ENCODE measurements around the gene CBX8. TPM values are rescaled to one million over a fixed set of nuclear protein-coding genes. Genes with fewer than 3 reads are reported as not detected.
A peak's percentile ranks its signal among the peaks of the same experiment; 100 is the strongest.

Gene CBX8
- total RNA-seq, 1 experiment from 2014 or later, result 2.0 TPM

DNA sequence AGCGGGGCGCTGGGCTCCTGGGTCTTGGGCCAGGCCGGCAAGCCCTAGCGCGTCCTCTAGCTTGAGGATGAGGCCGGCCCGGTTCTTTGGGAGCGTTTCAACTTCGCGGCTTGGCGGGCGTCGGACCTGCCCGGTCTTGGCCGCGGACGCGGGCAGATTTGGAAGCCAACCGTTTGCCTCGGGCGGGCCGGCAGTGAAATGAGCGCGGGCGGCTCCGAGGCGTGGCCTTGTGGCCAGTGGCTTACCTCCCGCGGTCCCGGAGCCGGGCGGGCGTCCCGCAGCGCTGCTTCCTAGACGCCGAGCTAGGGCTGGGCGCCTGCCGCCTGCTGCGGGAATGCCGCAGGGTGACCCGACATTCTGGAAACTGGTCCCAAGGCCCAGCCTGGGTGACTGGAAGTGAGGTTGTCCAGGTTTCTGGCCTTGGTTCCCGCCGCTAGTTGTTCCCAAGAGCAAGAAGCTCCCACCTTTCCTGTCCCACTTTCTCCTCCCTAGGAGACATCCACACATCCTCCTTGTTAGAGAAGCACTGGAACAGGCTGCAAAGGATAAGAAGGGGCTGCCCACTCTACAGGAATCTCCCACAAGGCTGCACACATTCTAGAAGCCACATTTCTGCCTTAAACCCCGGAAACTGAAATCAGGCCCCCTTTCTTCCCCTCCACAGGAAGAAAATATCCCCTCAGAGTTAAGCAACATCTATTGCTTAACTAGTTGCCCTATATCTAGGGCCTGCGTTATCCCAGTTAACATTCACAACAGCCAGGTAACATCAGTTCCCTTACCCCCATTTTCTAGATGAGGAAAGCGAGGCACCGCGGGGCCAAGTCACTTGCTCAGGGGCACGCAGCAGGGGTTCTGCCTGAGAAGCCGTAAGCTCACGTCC, 4.5 kb upstream of the CBX8 start (continued):
- TF ChIP-seq ZNF138 (CRISPR knock-in tag; conservative IDR thresholded peaks at IDR 0.05), result no peak

GRCh38 chr17:79800325-79801155, 3.7 kb upstream of the CBX8 start:
- POLR2A ChIA-PET, result interaction anchor here (0.6 to 1.8 kb wide), 4 partner anchors 10 to 54 kb away, joined by 3 to 4 read pairs (median 3); no protein-coding TSS in a partner anchor
- ATAC-seq, result peak; percentile 15
- Mint-ChIP-seq H3K36me3 (no peaks in the 10 kb centered on the region), H3K4me1 (peaks cover 57% of the 10 kb centered on the region), H3K27me3 (ENCODE audit: low read depth) (peaks cover 94% of the 10 kb centered on the region), H3K4me3 (peak overlapping the region; percentile 46), H3K9me3 (no peaks in the 10 kb centered on the region), H3K27ac (no peak overlapping the region)
- CTCF ChIA-PET, result interaction anchor here (0.9 to 9.2 kb wide), 12 partner anchors 8 to 170 kb away, joined by 3 to 119 read pairs (median 6); partner anchors contain the start of gene CBX4
- peak; percentile 77 for DNase-seq (ENCODE audit: low spot score)
- TF ChIP-seq ARID4B (CRISPR knock-in tag; IDR thresholded peaks at IDR 0.05; ENCODE audit: borderline replicate concordance) (peak; percentile 33; the same call in 1 of the 2 replicates), KAT7 (CRISPR knock-in tag; IDR thresholded peaks at IDR 0.05; ENCODE audit: borderline replicate concordance) (0 out of 2 replicates have a peak, but pooled peaks have one; percentile 46), USF2 (CRISPR knock-in tag; IDR thresholded peaks at IDR 0.05) (0 out of 2 replicates have a peak, but pooled peaks have one; percentile 7), TEAD1 (CRISPR knock-in tag; IDR thresholded peaks at IDR 0.05) (0 out of 2 replicates have a peak, but pooled peaks have one; percentile 40), FOXP1 (CRISPR knock-in tag; IDR thresholded peaks at IDR 0.05; ENCODE audit: borderline replicate concordance) (no peak), FOXK1 (CRISPR knock-in tag; IDR thresholded peaks at IDR 0.05) (peak; percentile 69; the same call in 1 of the 2 replicates), NFATC4 (CRISPR knock-in tag; IDR thresholded peaks at IDR 0.05) (no peak), ZNF263 (CRISPR knock-in tag; IDR thresholded peaks at IDR 0.05; ENCODE audit: low read depth) (0 out of 2 replicates have a peak, but pooled peaks have one; percentile 30), NR1H2 (CRISPR knock-in tag; IDR thresholded peaks at IDR 0.05) (no peak), IRF2 (CRISPR knock-in tag; IDR thresholded peaks at IDR 0.05; ENCODE audit: borderline replicate concordance, low read depth) (no peak)
- TF ChIP-seq, protein P1, sequence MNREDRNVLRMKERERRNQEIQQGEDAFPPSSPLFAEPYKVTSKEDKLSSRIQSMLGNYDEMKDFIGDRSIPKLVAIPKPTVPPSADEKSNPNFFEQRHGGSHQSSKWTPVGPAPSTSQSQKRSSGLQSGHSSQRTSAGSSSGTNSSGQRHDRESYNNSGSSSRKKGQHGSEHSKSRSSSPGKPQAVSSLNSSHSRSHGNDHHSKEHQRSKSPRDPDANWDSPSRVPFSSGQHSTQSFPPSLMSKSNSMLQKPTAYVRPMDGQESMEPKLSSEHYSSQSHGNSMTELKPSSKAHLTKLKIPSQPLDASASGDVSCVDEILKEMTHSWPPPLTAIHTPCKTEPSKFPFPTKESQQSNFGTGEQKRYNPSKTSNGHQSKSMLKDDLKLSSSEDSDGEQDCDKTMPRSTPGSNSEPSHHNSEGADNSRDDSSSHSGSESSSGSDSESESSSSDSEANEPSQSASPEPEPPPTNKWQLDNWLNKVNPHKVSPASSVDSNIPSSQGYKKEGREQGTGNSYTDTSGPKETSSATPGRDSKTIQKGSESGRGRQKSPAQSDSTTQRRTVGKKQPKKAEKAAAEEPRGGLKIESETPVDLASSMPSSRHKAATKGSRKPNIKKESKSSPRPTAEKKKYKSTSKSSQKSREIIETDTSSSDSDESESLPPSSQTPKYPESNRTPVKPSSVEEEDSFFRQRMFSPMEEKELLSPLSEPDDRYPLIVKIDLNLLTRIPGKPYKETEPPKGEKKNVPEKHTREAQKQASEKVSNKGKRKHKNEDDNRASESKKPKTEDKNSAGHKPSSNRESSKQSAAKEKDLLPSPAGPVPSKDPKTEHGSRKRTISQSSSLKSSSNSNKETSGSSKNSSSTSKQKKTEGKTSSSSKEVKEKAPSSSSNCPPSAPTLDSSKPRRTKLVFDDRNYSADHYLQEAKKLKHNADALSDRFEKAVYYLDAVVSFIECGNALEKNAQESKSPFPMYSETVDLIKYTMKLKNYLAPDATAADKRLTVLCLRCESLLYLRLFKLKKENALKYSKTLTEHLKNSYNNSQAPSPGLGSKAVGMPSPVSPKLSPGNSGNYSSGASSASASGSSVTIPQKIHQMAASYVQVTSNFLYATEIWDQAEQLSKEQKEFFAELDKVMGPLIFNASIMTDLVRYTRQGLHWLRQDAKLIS (CRISPR knock-in tag; IDR thresholded peaks at IDR 0.05; ENCODE audit: borderline replicate concordance), result no peak
- TF ChIP-seq, protein P2, sequence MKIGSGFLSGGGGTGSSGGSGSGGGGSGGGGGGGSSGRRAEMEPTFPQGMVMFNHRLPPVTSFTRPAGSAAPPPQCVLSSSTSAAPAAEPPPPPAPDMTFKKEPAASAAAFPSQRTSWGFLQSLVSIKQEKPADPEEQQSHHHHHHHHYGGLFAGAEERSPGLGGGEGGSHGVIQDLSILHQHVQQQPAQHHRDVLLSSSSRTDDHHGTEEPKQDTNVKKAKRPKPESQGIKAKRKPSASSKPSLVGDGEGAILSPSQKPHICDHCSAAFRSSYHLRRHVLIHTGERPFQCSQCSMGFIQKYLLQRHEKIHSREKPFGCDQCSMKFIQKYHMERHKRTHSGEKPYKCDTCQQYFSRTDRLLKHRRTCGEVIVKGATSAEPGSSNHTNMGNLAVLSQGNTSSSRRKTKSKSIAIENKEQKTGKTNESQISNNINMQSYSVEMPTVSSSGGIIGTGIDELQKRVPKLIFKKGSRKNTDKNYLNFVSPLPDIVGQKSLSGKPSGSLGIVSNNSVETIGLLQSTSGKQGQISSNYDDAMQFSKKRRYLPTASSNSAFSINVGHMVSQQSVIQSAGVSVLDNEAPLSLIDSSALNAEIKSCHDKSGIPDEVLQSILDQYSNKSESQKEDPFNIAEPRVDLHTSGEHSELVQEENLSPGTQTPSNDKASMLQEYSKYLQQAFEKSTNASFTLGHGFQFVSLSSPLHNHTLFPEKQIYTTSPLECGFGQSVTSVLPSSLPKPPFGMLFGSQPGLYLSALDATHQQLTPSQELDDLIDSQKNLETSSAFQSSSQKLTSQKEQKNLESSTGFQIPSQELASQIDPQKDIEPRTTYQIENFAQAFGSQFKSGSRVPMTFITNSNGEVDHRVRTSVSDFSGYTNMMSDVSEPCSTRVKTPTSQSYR (CRISPR knock-in tag; IDR thresholded peaks at IDR 0.05), result peak; percentile 45; the same call in 1 of the 2 replicates

Data from WTC11 (cell line).